ENCODE data around the gene MADCAM1.

DNA sequence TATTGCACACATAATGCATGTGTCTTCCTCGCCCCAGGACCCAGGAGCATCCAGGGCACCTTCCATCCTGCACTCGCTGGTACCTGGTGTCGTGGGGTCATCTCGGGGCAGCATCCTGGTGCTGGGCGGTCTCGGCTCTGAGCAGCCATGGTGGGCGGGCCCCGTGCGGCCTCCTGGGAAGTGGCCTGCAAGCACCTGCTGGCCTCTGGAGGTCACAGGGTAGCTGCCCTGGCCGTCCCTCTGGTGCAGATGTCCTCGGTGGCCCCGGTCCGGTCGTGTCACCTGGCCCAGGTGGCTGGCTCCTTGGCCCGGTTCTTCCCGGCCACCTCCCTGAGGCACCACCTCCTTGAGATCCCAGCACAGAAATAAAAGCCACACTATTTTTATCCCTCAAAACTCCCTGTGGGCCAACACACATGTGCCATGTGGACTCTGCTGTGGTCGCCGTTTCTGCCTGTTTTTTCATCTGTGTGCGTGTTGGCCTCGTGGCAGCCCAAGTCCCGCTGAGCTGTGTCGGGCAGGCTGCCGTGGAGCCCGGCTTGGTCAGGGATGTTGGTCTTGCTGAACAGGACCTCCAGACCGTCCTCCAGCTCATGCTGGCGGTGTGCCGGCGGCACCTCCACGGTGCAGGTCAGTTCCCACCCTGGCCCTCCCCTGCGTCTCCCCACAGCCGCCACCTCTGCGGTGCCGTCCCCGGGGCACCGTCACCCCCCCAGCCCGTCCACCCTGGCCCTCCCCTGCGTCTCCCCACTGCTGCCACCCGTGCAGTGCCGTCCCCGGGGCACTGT lies 42.5 kb downstream of the MADCAM1 start:
- TF ChIP-seq POLR2A (IDR thresholded peaks at IDR 0.05): no peak
- TF ChIP-seq, protein P1, sequence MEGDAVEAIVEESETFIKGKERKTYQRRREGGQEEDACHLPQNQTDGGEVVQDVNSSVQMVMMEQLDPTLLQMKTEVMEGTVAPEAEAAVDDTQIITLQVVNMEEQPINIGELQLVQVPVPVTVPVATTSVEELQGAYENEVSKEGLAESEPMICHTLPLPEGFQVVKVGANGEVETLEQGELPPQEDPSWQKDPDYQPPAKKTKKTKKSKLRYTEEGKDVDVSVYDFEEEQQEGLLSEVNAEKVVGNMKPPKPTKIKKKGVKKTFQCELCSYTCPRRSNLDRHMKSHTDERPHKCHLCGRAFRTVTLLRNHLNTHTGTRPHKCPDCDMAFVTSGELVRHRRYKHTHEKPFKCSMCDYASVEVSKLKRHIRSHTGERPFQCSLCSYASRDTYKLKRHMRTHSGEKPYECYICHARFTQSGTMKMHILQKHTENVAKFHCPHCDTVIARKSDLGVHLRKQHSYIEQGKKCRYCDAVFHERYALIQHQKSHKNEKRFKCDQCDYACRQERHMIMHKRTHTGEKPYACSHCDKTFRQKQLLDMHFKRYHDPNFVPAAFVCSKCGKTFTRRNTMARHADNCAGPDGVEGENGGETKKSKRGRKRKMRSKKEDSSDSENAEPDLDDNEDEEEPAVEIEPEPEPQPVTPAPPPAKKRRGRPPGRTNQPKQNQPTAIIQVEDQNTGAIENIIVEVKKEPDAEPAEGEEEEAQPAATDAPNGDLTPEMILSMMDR (IDR thresholded peaks at IDR 0.05): no peak
- no peak for TF ChIP-seq EP300 (IDR thresholded peaks at IDR 0.05)
- no peak for TF ChIP-seq POLR2AphosphoS5 (IDR thresholded peaks at IDR 0.05)
